ENCODE results near the gene RSPH1. TPM values are rescaled to one million over a fixed set of nuclear protein-coding genes. Genes with fewer than 3 reads are reported as not detected.

Gene RSPH1
- total RNA-seq, 6 experiments from 2014 or later, result 0.18 to 0.55 (median 0.22) TPM; not detected in 1

- intact Hi-C loops (cut with DNase I), result no loop called here
- Histone ChIP-seq H3K4me3 (no peak overlapping the region), H3K27me3 (no peaks in the 10 kb centered on the region), H3K27ac (peak overlapping the region in 2 of 3 donors; percentile 74 to 78), H3K36me3 (peaks cover 0 to 5% (median 0%) of the 10 kb centered on the region in 4 donors), H3K4me1 (peaks cover 0 to 42% (median 15%) of the 10 kb centered on the region in 4 donors), H3K9me3 (no peaks in the 10 kb centered on the region)
- DNase-seq, result no peak
- 41% methylated on average over 9 of the region's 9 CpGs for WGBS (ENCODE audit: insufficient coverage, low coverage, low lambda C conversion rate, missing lambda C conversion rate)
- ATAC-seq, result peak in 2 of 4 donors; percentile 2 to 26
- TF ChIP-seq POLR2A (IDR thresholded peaks at IDR 0.05) (no peak), CTCF (IDR thresholded peaks at IDR 0.05) (no peak)
Measured at GRCh38 chr21:42525676-42526378, 29.8 kb upstream of the RSPH1 start.

- no peak for ATAC-seq
- H3K36me3 ChIP-seq, result peaks cover 0 to 5% (median 0%) of the 10 kb centered on the region in 4 donors
Measured at GRCh38 chr21:42525029-42525581, 29.1 kb upstream of the RSPH1 start.

GRCh38 chr21:42524341-42525028, 28.5 kb upstream of the RSPH1 start:
- H3K27ac ChIP-seq, result peak overlapping the region in 2 of 3 donors; percentile 8 to 78
- DNase-seq (no peak), ATAC-seq (no peak)
- intact Hi-C loops (cut with DNase I), result no loop called here
- peaks cover 0 to 42% (median 15%) of the 10 kb centered on the region in 4 donors for H3K4me1 ChIP-seq
- H3K36me3 ChIP-seq, result peaks cover 0 to 7% (median 0%) of the 10 kb centered on the region in 4 donors
- H3K27me3 ChIP-seq, result no peaks in the 10 kb centered on the region
- H3K4me3 ChIP-seq, result no peak overlapping the region
- TF ChIP-seq POLR2A (IDR thresholded peaks at IDR 0.05) (no peak), CTCF (IDR thresholded peaks at IDR 0.05) (no peak)
- H3K9me3 ChIP-seq, result no peaks in the 10 kb centered on the region
- 50% methylated on average over 11 of the region's 17 CpGs for WGBS (ENCODE audit: insufficient coverage, low coverage, low lambda C conversion rate, missing lambda C conversion rate)

More at GRCh38 chr21:42525029-42525581, 29.1 kb upstream of the RSPH1 start:
- no peak for TF ChIP-seq CTCF (IDR thresholded peaks at IDR 0.05)
- TF ChIP-seq POLR2A (IDR thresholded peaks at IDR 0.05), result no peak
- peak overlapping the region in 2 of 3 donors; percentile 8 to 78 for H3K27ac ChIP-seq
- 54% methylated on average over 5 of the region's 15 CpGs for WGBS (ENCODE audit: insufficient coverage, low coverage, low lambda C conversion rate, missing lambda C conversion rate)
- H3K9me3 ChIP-seq, result no peaks in the 10 kb centered on the region
- DNase-seq, result no peak
- no peaks in the 10 kb centered on the region for H3K27me3 ChIP-seq
- H3K4me1 ChIP-seq, result peaks cover 0 to 42% (median 15%) of the 10 kb centered on the region in 4 donors
- H3K4me3 ChIP-seq, result no peak overlapping the region
- intact Hi-C loops (cut with DNase I), result no loop called here

GRCh38 chr21:42523941-42524340, 27.9 kb upstream of the RSPH1 start:
- peaks cover 0 to 12% (median 0%) of the 10 kb centered on the region in 4 donors for H3K36me3 ChIP-seq
- no peak overlapping the region for H3K27ac ChIP-seq
- DNase-seq (no peak), ATAC-seq (no peak)
- no peaks in the 10 kb centered on the region for H3K9me3 ChIP-seq
- H3K4me3 ChIP-seq, result no peak overlapping the region
- no peaks in the 10 kb centered on the region for H3K27me3 ChIP-seq
- TF ChIP-seq CTCF (IDR thresholded peaks at IDR 0.05), result no peak
- no peak for TF ChIP-seq POLR2A (IDR thresholded peaks at IDR 0.05)
- intact Hi-C loops (cut with DNase I), result no loop called here
- H3K4me1 ChIP-seq, result peaks cover 0 to 41% (median 15%) of the 10 kb centered on the region in 4 donors
- WGBS (ENCODE audit: insufficient coverage, low coverage, low lambda C conversion rate, missing lambda C conversion rate), result 84% methylated on average over 9 of the region's 9 CpGs
